Astrocyte (in vitro differentiated cells and primary cell): ENCODE measurements around the gene TNRC6A.

Experiments used
- EZH2 ChIP-seq: IDR thresholded peaks from 2 replicates; pipeline ENCODE4 v1.6.1; 2012; ENCODE audit warnings: mild to moderate bottlenecking, low read length, inconsistent platforms; ENCODE audit not compliant: insufficient read depth
- TF ChIP-seq, protein P1 (sequence below): IDR thresholded peaks from 2 replicates; pipeline ENCODE4 v1.5.1; 2011; ENCODE audit warnings: low read depth, mild to moderate bottlenecking, inconsistent platforms, low read length, moderate library complexity; ENCODE audit not compliant: insufficient read depth

DNA sequence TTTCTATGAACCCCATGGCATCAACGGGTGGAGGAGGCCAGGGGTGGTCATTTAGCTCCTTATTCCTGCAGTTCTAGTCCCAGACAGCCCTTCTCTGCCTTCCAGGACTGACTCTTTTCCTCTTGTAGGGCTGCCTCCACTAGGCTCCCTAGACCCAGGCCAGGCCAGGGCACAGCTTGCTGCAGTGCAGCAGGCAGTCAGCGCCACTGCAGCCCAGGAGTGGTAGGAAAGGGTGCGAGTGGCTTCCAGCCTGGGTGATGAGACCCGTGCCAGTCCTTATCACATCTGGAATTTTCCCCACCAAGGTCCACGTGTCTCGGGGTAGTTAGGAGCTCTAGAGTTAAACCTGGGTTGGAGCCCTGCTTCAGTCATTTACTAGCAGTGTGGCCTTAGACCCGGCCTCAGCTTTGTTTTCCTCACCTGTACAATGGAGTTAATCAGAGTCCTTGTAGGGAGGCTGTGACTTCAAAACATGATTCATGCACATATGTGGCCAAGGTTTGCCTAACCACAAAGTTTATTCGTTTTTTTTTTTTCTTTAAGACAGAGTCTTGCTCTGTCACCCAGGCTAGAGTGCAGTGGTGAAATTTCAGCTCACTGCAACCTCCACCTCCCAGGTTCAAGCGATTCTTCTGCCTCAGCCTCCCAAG is 121.0 kb downstream of the TNRC6A start:
- TF ChIP-seq, protein P1, sequence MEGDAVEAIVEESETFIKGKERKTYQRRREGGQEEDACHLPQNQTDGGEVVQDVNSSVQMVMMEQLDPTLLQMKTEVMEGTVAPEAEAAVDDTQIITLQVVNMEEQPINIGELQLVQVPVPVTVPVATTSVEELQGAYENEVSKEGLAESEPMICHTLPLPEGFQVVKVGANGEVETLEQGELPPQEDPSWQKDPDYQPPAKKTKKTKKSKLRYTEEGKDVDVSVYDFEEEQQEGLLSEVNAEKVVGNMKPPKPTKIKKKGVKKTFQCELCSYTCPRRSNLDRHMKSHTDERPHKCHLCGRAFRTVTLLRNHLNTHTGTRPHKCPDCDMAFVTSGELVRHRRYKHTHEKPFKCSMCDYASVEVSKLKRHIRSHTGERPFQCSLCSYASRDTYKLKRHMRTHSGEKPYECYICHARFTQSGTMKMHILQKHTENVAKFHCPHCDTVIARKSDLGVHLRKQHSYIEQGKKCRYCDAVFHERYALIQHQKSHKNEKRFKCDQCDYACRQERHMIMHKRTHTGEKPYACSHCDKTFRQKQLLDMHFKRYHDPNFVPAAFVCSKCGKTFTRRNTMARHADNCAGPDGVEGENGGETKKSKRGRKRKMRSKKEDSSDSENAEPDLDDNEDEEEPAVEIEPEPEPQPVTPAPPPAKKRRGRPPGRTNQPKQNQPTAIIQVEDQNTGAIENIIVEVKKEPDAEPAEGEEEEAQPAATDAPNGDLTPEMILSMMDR = no peak
- TF ChIP-seq EZH2 = no peak
